ENCODE measurements around the gene NPY4R2.
"Not testable (repeated sequence)": the region's sequence is repeated elsewhere in the genome, so short reads cannot be mapped to it uniquely, and the experiment has no call there.

DNA sequence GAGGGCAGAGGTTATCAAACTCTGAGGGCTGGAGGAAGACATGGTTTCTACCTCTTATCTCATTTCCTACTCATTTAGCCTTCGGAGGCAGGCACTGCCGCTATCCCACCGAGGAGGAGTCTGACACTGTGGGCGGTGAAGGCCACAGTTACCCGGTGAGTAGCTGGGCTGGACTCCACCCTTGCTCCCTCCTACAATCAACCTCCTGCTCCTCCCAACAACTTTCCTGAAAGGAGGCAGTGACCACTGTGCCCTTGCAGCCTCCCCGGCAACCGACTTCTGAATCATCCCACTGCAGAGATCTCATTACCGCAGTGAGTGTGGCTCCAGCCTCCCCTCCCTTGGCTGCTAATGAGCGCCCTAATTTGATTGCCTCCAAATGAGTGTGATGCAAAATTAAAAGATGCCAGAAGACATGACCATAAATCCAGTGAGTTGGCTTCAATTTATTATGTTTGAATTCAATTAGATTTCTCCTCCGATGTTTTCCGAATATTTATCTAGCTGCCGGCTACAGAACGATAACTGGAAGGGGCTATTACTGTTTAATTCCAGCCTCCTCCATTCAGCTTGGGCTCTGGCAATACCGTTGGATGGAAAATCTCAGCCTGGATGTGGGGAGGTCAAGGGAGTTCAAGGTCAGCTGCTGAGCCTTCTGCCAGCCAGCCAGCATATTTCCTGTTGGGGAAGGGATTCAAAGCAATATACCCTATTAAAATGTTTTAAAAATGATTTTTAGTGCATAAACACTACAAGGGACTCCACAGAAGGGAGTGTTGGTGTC is 46.0 kb downstream of the NPY4R2 start:
- TF ChIP-seq CTCF, POLR2A (IDR thresholded peaks at IDR 0.05): not testable (repeated sequence)
